ENCODE results near the gene ZNF813. TPM values are rescaled to one million over a fixed set of nuclear protein-coding genes. Genes with fewer than 3 reads are reported as not detected.

Gene ZNF813
- total and polyA plus RNA-seq, 9 of the 15 experiments (the other 6 are each of a cell fraction or from before 2014, with no cell fraction given), result 1.3 to 8.0 (median 5.3) TPM

DNA sequence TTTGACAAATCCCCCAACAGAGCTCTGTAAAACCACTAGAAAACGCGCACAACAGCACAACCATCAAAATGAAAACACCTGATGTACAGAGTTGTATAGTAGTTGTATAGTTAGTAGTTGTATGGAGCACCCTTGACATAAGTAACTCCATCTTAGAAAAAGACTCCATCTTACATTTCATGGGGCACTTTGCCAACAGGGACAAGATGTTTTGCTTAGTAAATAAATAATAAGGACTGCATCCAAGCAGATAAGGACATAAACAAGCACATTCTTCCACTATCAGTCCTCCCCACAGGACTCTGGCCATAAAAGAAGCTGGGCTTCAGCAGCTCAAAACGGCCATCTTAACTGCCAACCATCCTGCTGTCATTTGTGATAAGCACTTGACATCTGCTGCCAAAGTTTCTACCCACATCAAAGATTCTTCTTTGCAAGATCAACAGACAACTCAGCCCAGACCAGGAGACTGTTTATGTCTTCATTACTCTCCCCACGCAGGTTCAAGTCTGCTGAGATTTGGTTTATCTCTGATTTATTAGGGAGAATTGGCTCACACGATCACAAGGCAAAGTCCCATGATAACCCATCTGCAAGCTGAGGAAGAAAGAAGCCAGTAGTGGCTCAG lies 49.7 kb downstream of the ZNF813 start (continued):
- TF ChIP-seq CUX1 (CRISPR knock-in tag; IDR thresholded peaks at IDR 0.05) (no peak), ZNF778 (CRISPR knock-in tag; IDR thresholded peaks at IDR 0.05) (no peak), CBFA2T3 (IDR thresholded peaks at IDR 0.05) (peak; percentile 90), ZNF764 (CRISPR knock-in tag; IDR thresholded peaks at IDR 0.05; ENCODE audit: low read depth) (no peak), HOXB6 (CRISPR knock-in tag; IDR thresholded peaks at IDR 0.05; ENCODE audit: borderline replicate concordance) (peak; percentile 87; the same call in 1 of the 2 replicates), ELF2 (CRISPR knock-in tag; IDR thresholded peaks at IDR 0.05) (no peak), KHSRP (IDR thresholded peaks at IDR 0.05) (no peak), ZZZ3 (IDR thresholded peaks at IDR 0.05) (no peak), ZFP30 (CRISPR knock-in tag; IDR thresholded peaks at IDR 0.05; ENCODE audit: borderline replicate concordance) (no peak), ZNF174 (CRISPR knock-in tag; IDR thresholded peaks at IDR 0.05) (no peak), SIN3B (IDR thresholded peaks at IDR 0.05; ENCODE audit: low read depth) (no peak), ZBTB7A (IDR thresholded peaks at IDR 0.05; ENCODE audit: borderline replicate concordance, control insufficient read depth, low read depth, low read length) (no peak), GATAD2A (IDR thresholded peaks at IDR 0.05) (no peak), NR4A1 (CRISPR knock-in tag; IDR thresholded peaks at IDR 0.05) (no peak), NR4A1 (tag; IDR thresholded peaks at IDR 0.05) (peak; percentile 87), ZNF740 (CRISPR knock-in tag; IDR thresholded peaks at IDR 0.05) (no peak), ZNF740 (tag; IDR thresholded peaks at IDR 0.05) (peak in 1 of 2 experiments; percentile 99; a peak in 2 of 4 replicates)
- TF ChIP-seq, protein P1, sequence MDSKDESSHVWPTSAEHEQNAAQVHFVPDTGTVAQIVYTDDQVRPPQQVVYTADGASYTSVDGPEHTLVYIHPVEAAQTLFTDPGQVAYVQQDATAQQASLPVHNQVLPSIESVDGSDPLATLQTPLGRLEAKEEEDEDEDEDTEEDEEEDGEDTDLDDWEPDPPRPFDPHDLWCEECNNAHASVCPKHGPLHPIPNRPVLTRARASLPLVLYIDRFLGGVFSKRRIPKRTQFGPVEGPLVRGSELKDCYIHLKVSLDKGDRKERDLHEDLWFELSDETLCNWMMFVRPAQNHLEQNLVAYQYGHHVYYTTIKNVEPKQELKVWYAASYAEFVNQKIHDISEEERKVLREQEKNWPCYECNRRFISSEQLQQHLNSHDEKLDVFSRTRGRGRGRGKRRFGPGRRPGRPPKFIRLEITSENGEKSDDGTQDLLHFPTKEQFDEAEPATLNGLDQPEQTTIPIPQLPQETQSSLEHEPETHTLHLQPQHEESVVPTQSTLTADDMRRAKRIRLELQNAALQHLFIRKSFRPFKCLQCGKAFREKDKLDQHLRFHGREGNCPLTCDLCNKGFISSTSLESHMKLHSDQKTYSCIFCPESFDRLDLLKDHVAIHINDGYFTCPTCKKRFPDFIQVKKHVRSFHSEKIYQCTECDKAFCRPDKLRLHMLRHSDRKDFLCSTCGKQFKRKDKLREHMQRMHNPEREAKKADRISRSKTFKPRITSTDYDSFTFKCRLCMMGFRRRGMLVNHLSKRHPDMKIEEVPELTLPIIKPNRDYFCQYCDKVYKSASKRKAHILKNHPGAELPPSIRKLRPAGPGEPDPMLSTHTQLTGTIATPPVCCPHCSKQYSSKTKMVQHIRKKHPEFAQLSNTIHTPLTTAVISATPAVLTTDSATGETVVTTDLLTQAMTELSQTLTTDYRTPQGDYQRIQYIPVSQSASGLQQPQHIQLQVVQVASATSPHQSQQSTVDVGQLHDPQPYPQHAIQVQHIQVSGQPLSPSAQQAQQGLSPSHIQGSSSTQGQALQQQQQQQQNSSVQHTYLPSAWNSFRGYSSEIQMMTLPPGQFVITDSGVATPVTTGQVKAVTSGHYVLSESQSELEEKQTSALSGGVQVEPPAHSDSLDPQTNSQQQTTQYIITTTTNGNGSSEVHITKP (IDR thresholded peaks at IDR 0.05; ENCODE audit: partially characterized antibody), result no peak
- TF ChIP-seq, protein P2, sequence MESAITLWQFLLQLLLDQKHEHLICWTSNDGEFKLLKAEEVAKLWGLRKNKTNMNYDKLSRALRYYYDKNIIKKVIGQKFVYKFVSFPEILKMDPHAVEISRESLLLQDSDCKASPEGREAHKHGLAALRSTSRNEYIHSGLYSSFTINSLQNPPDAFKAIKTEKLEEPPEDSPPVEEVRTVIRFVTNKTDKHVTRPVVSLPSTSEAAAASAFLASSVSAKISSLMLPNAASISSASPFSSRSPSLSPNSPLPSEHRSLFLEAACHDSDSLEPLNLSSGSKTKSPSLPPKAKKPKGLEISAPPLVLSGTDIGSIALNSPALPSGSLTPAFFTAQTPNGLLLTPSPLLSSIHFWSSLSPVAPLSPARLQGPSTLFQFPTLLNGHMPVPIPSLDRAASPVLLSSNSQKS (CRISPR knock-in tag; IDR thresholded peaks at IDR 0.05), result peak; percentile 89

All from K562 (cell line).